ENCODE results near the gene RGR.

RGR gene

GRCh38 chr10:84214612-84215235, 30.1 kb upstream of the RGR start:
- TF ChIP-seq CTCF (conservative IDR thresholded peaks at IDR 0.05; ENCODE audit: control insufficient read depth, insufficient read depth, low read depth, low read length): peak; percentile 48
- H3K4me3 ChIP-seq (ENCODE audit: control insufficient read depth, low read depth, low read length): no peak overlapping the region
- DNase-seq (ENCODE audit: low read depth): no peak

- TF ChIP-seq CTCF (conservative IDR thresholded peaks at IDR 0.05; ENCODE audit: control insufficient read depth, insufficient read depth, low read depth, low read length): no peak
These were observed 28.0 kb upstream of the RGR start for GRCh38 chr10:84216834-84217233.

GRCh38 chr10:84217746-84218145, 27.1 kb upstream of the RGR start:
- no peak overlapping the region for H3K4me3 ChIP-seq (ENCODE audit: control insufficient read depth, low read depth, low read length)
- TF ChIP-seq CTCF (conservative IDR thresholded peaks at IDR 0.05; ENCODE audit: control insufficient read depth, insufficient read depth, low read depth, low read length): no peak
- no peak for DNase-seq (ENCODE audit: low read depth)

More at GRCh38 chr10:84216834-84217233, 28.0 kb upstream of the RGR start:
- DNase-seq (ENCODE audit: low read depth): no peak
- no peak overlapping the region for H3K4me3 ChIP-seq (ENCODE audit: control insufficient read depth, low read depth, low read length)

GRCh38 chr10:84221916-84222315, 22.9 kb upstream of the RGR start:
- TF ChIP-seq CTCF (conservative IDR thresholded peaks at IDR 0.05; ENCODE audit: control insufficient read depth, insufficient read depth, low read depth, low read length): no peak
- DNase-seq (ENCODE audit: low read depth): no peak
- H3K4me3 ChIP-seq (ENCODE audit: control insufficient read depth, low read depth, low read length): no peak overlapping the region

GRCh38 chr10:84224411-84225028, 20.3 kb upstream of the RGR start:
- no peak for DNase-seq (ENCODE audit: low read depth)
- TF ChIP-seq CTCF (conservative IDR thresholded peaks at IDR 0.05; ENCODE audit: control insufficient read depth, insufficient read depth, low read depth, low read length): no peak
- no peak overlapping the region for H3K4me3 ChIP-seq (ENCODE audit: control insufficient read depth, low read depth, low read length)

- H3K4me3 ChIP-seq (ENCODE audit: control insufficient read depth, low read depth, low read length): no peak within 1 kb of the TSS
- no peak for DNase-seq (ENCODE audit: low read depth)
- no peak for TF ChIP-seq CTCF (conservative IDR thresholded peaks at IDR 0.05; ENCODE audit: control insufficient read depth, insufficient read depth, low read depth, low read length)
These were observed 19.3 kb upstream of the RGR start, which contains the start of gene LRIT2 for GRCh38 chr10:84225427-84226173. TSS of gene LRIT2 (minus strand) at chr10:84225544. CDS start at chr10:84225520, 24 bp downstream.

All from fibroblast of mammary gland (primary cell).